GM18499 (cell line): ENCODE data around the gene NLGN1.
"Not testable (repeated sequence)": the region's sequence is repeated elsewhere in the genome, so short reads cannot be mapped to it uniquely, and the experiment has no call there.

Experiments used
- ATAC-seq: cut with Tn5 transposase; IDR thresholded peaks from one replicate; pipeline ENCODE4 v1.9.1; 2021; ENCODE audit warnings: moderate number of reproducible peaks; ENCODE audit not compliant: insufficient read depth, unreplicated experiment

NLGN1 gene

DNA sequence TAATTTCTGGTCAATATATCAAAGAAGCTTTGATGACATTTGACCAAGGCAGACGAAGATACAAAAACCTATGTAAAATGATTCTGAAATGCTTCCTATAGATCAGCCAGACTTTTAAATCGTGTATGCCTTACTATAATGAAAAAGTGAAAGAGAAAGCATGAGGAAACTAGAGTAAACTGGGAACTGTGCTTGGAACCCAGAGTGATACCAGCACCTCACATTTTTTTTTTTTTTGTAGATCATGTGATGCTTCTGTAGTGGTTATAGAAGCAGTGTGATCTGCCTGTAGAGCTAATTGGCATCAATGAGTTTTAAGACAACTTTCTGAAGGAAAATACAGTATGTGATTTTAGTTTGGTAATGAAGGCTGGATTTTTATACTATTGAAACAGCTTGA, 150.7 kb downstream of the NLGN1 start:
- no peak for ATAC-seq

DNA sequence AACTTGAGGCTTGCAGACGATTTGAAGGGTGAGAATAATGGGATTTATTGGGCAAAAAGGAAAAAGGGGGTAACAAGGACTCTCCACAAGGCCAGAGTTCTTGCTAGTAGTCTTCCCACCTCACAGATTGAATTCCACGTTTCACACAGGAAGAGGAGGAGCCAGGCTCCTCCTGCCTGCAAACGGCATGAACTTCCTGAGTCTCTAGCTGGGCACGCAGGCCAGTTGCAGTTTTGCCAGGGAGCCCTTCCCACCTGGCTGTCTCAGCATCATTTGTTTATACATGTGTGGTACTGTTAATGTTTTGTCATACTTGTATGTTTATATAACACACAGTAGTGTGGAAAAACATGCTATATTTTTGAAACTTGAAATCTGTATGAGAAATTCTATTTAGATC, 155.0 kb downstream of the NLGN1 start:
- no peak for ATAC-seq

DNA sequence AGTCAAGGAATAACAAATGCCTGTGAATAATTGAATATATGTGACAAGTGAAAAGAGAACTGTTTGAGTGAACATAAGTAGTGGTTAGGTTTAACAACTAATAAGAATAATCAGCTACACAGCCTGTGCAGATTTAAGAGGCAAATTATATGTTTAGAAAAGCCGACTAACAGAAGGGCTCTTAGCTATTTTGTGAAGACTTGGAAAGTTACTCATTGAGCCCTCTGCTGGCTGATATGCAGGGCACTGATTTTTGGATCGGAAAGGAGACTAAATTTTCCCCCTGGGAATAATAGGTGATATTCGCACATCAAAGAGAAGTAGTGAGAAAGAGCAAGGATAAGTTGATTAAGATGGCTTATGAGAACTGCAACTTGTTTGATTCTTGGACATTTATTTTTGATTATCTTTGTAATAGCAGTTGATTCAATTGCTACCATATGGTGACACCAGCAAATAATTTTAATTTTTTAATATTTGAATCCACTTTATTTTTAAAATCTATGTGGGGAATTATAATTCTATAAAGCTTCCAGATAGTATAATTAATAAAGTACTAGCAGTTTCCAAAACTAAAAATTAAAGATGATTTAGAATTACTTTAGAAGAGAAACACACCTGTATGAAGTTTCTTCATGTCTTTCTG, 156.2 kb downstream of the NLGN1 start:
- no peak for ATAC-seq

DNA sequence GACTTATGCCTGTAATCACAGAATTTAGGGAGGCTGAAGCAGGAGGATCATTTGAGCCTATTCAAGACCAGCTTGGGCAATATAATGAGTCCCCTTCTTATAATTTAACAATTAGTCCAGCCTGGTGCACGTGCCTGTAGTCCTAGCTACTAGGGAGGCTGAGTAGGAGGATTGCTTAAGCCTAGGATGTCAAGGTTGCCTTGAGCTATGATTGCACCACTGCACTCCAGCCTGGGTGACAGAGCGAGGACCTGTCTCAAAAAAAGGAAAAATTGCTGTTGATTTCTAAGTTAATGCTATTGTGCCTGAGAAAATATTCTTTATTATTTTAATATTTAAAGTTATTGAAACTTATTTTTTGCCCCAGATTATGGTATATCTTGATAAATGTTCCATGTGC, 159.0 kb downstream of the NLGN1 start:
- ATAC-seq = no peak

DNA sequence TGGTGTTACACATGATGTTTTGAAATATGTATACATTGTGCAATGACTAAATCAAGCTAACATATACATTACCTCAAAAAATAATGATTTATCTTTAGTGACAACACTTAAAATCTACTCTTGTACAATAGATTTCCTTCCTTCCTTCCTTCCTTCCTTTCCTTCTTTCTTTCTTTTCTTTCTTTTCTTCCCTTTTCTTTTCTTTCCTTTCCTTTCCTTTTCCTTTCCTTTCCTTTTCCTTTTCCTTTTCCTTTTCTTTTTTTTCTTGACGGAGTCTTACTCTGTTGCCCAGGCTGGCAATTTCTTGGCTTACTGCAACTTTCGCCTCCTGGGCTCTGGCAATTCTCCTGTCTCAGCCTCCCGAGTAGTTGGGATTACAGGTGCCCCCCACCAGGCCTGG, 170.5 kb downstream of the NLGN1 start:
- ATAC-seq = no peak

DNA sequence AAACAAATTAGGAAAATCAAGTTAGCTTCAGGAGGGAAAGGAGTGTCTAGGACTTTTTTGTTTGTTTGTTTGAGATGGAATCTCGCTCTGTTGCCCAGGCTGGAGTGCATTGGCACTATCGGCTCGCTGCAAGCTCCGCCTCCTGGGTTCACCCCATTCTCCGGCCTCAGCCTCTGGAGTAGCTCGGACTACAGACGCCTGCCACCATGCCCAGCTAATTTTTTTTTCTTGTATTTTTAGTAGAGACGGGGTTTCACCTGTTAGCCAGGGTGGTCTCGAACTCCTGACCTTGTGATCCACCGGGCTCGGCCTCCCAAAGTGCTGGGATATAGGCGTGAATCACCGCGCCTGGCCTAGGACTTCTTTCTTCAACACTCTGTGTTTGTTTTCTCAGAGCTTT, 171.1 kb downstream of the NLGN1 start:
- ATAC-seq = no peak

DNA sequence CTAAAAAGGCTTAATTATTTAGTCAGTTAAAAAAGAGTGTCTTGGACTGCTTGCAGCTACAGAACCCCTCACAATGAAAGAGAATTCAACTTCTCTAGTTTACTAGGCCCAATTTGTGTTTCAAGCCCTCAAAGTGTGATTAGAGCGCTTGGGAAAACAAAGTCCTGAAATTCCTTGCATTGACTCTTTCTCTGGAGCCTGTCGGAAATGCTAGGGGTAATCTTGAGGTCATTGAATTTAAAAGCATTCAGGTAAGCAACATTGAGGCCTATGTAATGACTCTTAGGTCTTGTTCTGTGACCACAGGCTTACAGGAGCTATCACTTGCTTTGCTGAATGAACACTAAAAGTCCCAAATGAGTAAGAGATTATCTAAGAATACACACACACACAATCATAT, 186.0 kb downstream of the NLGN1 start:
- ATAC-seq = no peak

DNA sequence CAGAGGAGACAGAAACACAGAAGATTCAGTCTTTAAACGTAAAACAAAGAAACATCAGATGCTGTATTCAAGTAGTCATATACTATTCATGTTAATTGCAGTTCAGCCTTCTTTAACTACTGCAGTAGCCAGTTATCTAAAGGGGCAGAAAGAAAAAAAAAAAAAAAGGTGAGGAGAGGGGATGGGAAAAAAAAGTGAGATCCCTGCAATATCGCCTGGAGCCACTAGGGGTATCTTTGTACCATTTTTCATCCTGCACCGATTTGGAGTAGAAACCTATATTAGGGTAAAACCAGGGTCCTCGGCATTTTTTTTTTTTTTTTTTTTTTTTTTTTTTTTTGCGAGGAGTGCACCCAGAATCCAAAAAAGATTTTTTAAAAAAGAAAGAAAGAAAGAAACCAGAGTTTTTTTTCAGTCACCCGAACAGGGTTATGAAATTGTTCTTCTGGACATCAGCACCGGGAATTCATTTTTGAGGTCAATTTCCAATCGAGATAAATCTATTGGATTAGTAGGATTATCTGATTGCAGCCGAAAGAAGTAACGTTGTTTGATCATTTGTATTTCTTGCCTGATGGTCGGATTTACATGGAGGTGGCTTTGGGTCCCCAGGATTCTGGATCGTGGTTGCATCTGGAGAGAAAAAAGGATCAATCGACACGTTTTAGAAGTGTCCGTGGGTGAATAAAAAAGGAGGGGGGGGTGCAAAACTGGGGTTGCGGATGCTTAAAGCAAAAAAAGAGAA, 186.7 kb downstream of the NLGN1 start:
- ATAC-seq = no peak

DNA sequence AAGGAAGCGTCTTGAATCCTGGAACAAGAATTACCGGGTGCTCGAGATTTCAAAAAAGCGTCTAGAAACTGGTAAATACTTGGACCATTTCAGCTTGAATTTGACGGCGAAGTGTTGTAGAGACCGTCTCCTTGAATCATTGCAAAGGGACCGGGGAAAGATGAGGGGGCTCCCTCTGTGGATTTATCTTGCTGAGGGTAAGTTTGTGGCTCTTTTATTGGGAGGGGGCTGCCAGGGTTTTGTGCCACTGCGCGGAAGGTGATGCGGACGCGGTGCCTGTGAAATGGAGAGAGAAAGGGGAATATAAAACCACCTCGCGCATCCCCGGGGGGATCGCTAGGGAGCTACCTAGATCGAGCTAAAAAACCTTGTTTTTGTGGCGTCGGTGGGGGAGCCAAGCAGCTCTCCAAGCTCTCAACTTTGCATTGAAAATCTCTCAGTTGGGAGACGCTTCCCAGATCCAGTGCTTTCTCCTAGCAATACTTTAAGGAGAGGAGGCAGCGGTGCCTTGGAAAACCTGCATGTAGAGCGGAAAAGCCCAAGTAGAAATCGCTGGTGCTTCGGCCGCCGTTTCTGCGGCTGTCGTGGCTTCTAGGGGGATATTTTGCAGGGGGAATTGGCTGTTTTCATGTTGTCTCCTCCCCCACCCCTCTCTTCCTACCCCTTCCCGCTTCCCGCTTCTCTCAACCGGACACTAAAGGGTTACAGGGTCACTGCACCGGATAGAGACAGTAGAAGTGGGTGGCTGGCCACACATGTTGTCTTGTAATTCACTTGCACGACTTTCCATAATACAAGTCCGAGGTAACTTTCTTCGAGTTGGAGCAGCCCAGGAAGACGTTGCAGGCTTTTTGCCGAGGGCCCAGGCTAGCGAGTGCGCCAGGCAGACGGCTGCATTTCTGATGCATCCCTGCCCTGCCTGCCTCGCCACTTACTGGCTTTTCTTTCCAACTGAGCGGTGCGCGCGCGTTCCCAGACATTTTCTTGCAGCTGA, 187.6 kb downstream of the NLGN1 start:
- ATAC-seq = no peak

DNA sequence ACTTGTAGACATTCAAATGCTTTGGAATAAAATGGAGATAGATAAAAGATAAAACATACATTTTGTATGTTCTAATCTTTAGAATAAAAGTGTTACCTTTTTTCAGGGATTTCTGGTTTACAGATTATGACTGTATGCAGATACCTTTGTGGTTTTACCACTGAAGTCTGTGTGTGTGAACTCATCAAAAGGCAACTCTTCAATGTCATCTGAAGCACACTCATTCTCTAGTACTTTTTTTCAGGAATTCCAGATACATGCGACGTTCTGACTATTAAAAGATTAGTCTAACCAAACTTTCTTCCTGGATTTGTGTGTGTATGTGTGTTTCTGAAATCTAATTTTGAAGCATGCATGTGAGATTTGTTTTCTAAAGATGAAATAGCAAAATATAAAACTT, 188.6 kb downstream of the NLGN1 start:
- no peak for ATAC-seq

DNA sequence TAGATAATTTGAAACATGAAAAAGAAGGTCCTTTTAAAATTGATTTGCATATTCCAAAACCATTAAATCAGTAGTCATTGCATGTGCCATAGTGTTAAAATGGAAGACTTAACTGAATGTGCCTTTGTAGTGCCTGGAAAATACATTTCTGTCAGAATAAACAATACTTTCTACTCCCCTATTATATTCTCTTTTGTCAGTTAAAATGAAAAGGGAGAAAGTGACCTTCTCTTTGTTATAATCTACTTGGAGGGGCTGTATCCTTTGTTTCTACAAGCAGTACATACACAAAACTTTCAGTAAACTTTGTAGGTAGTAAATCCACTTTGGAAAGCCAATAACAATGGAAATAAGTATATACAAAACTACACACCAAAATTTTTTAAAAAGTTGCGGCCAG, 189.5 kb downstream of the NLGN1 start:
- no peak for ATAC-seq

DNA sequence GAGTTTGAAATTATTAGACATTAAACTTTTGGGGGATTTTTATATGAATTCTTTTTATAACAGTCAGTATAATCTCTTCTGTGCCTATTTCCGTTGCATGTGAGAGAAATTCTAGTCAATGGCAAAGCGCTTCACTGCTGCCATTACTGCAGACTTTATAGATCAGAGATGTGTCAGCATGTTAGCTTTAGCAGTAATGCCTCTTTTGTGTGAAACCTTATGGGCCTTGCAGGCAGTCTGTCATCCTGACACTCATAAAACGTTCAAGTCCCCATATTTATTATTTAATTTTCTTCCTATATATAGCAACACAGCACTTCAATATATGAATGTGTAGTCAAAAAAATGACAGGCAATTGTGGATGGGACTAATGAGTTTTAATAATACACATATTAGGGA, 191.0 kb downstream of the NLGN1 start:
- no peak for ATAC-seq

DNA sequence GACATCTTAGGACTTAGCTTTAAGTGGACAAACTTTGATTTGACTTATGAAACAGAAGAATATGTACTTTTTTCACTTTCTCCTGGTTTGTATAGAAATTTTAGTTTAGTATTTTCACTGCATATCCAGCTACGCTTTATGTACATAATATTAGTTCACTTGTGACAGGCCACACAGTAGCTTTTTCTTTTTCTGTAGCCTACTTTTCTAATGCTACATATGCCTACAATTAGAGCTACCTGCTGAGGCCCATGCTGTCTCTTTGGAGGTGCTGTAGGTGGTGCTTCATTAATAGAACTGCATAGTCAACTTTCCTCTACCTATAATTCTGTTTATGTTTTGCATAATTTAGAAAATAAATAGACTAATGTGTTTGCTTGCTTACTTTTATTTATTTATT, 191.6 kb downstream of the NLGN1 start:
- ATAC-seq = no peak

DNA sequence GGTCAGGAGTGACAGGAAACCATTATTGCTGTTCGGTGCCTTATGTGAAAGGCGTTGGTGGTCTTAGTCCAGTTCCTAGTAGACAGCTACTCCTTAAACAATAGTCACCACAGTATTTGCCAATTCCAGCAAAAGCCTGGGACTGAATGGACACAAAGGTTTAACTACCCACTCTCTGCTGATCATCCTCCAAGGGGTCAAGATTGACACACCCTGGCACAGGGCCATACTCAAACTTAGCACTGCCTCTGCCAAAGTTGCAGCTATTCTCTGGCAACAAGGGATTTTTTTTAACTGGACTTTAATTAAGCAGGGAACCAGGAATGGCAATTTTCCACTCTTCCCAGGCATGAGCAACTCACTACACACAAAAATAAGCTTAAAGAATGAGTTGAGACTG, 193.9 kb downstream of the NLGN1 start:
- ATAC-seq = no peak

DNA sequence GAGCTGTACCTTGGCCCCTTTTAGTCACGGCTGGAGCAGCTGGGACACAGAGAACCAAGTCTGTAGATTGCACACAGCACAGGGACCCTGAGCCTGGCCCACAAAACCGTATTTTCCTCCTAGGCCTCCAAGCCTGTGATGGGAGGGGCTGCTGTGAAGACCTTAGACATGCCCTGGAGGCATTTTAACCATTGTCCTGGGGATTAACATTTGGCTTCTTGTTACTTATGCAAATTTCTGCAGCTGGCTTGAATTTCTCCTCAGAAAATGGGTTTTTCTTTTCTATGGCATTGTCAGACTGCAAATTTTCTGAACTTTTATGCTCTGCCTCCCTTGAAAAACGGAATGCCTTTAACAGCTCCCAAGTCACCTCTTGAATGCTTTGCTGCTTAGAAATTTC, 197.3 kb downstream of the NLGN1 start:
- not testable (repeated sequence) for ATAC-seq

DNA sequence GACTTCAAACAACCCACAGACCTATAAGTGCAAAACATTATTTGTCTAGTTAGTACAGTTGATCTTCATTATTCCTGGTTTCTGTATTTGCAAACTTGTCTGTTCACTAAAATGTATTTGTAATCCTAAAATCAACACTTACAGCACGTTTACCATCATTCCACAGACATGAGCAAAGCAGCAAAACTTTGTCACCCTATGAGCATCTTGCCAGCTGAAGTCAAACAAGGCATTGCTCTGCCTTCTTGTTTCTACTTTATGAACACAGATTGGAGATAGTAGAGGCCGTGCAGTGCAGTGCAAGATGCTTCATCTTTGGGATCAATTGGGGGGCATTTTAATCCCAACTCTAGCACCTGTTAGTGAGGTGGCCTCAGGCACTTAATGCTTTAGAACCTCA, 202.1 kb downstream of the NLGN1 start:
- ATAC-seq = no peak

DNA sequence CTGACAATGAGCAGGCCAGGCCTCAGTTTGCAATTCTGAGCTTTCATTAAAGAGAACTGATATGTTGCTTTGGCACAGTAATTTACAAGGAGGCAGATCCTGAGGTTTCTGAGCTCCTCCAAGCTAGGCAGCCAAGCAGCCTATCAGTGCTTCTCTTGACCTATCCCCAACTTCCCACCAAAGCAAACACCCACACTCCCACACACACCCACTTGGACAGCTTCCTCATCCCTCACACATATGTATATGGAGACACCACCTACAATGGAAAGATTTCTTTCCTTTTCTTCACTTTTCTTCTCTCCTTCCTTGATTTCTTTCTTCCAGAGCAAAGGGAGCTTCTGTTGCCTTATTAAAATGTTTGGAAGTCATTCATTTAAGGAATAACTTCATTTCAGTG, 217.0 kb downstream of the NLGN1 start:
- ATAC-seq = no peak

DNA sequence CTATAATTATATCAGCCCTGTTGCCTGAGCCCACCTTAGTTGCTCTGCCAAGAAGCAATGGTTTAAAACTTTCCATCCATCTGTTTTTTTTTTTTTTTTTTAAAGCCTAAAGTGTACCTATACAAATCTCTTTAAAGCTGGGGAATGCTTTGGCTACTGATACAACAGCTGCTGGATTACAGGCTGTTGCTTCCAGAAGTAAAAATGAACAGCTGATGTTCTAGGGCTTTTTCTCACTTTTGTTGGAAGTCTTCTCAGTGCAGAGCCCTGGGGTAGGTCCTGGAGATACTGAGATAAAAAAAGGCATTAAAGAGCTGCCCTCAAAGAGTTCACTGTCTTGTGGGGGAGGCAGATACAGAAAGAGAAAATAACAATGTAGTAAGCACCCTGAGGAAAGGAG, 218.1 kb downstream of the NLGN1 start:
- no peak for ATAC-seq

DNA sequence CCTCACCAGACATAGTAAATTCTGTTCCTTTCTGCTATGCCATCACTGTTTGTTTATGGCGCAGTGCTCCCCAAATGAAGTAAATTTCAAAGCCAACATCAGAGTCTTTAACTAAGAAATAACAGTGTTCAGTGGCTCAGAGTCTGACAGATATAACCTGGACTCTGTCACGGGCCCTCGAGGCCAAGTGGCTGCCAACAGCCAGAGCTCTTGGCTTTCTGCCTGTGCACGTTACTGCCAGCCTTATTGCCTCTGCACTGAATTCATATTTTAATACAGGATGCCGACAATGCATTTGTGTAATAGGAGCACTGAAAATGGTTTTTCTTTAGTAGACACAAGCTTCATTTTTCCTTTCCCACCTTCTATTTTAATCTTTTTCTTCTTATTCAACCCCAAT, 219.9 kb downstream of the NLGN1 start:
- ATAC-seq = no peak

DNA sequence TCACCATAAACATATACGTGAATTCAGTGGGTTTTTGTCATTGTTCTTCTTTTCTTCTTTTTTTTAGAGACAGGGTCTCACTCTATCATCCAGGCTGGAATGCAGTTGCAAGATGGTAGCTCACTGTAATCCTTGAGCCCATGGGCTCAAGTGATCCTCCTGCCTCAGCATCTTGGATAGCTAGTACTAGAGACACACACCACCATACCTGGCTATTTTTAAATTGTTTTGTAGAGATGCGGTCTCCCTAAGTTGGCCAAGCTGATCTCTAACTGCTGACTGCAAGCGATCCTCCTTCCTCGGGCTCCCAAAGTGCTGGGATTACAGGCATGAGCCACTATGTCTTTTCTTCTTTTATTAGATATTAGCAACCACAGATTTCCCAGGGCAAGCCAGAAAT, 220.6 kb downstream of the NLGN1 start:
- ATAC-seq = no peak

DNA sequence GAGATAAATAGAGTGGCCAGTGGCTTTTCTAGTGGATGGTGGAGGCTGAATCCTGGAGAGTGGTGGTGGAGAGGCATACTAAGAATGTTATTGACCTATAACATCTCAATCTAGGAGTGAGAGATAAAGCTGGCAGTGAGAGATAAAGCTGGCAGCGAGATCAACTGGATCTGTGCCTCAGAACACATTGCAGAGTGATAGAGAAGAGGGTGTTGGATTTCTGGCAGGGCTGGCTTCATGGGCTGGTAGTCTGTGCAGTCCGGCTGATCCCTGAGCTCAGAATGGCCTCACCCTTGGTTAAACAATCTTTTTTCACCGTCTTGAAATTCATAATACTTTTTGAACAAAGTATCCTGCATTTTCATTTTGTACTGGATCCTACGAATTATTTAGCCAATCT, 221.2 kb downstream of the NLGN1 start:
- no peak for ATAC-seq
